NCI-H526 (cell line): Measurements from ENCODE around the gene TNFSF9.
"Not testable (repeated sequence)": the region's sequence is repeated elsewhere in the genome, so short reads cannot be mapped to it uniquely, and the experiment has no call there.

Experiments used
- DNase-seq, 2 experiments: peaks; one replicate each; lab custom pipeline; 2025; lab: John Stamatoyannopoulos, UW

TNFSF9 gene

GRCh38 chr19:6572217-6572616 is 41.4 kb downstream of the TNFSF9 start:
- no peak for DNase-seq

DNA sequence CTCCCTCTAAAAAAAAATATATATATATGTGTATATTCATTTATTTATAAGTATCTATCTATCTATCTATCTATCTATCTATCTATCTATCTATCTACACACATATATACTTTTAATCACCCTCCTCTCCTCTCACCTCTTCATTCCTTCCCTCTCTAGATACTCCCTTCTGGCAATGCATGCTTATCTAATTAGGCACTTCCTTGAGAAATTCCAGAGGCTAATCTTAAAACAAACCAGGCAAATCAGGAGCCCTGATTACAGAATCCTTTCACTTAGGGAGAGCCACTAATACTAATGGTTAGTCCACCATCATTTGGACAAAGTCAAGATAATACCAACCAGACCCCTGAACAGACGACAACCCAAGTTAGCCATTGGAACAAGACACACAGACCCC is 42.5 kb downstream of the TNFSF9 start:
- DNase-seq = no peak

GRCh38 chr19:6576869-6577475 is 46.1 kb downstream of the TNFSF9 start:
- DNase-seq = no peak

GRCh38 chr19:6577476-6578125 is 46.8 kb downstream of the TNFSF9 start:
- peak; percentile 43 to 69 for DNase-seq

GRCh38 chr19:6579450-6580178 is 48.8 kb downstream of the TNFSF9 start:
- DNase-seq = peak in 1 of 2 experiments; percentile 35

GRCh38 chr19:6580313-6580712 is 49.5 kb downstream of the TNFSF9 start:
- no peak for DNase-seq

- DNase-seq = not testable (repeated sequence)
Observed at GRCh38 chr19:6582515-6583484, 52.0 kb downstream of the TNFSF9 start.
